NCI-H1417 treated with DMSO at 0.1 percent for 48 hours (cell line): ENCODE results near the gene PECR.
A peak's percentile ranks its signal among the peaks of the same experiment; 100 is the strongest.

Experiments used
- DNase-seq: peaks from one replicate; lab custom pipeline; 2025; lab: John Stamatoyannopoulos, UW

The PECR gene

GRCh38 chr2:216081487-216082116, at the start of gene PECR, which contains the start of gene TMEM169:
TSS of gene PECR (minus strand) at chr2:216081809. CDS start at chr2:216081741, 68 bp downstream.
TSS of gene TMEM169 (plus strand) at chr2:216081919. CDS start at chr2:216095964, 14,045 bp downstream.
- peak; percentile 47 for DNase-seq

DNA sequence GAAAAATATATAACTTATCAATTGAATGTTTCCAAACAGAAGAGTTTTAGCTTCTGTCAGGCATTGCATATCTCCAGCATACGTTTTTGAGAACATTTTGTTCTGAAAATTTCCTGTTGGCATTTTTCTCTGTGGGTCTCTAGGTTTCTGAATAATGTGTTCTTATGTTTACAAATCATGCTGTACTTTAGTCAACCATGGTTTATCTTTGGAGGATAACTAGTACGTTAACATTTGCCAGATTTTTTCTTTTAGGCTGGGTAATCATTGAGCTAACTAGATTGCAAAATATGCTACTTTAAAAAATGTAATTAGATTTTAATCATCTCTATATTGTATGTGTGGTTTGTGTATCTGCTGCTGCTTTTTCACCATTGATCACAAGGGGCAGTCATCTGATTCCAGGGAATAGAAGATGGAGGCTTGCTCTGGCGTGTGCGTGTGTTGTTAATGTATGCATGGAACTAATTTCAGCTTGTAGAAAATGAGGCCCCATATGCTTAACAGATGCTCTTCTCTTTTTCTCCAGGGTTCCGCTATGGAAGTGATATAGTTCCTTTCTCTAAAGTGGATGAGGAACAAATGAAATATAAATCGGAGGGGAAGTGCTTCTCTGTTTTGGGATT, 48.9 kb upstream of the PECR start:
- DNase-seq: no peak

DNA sequence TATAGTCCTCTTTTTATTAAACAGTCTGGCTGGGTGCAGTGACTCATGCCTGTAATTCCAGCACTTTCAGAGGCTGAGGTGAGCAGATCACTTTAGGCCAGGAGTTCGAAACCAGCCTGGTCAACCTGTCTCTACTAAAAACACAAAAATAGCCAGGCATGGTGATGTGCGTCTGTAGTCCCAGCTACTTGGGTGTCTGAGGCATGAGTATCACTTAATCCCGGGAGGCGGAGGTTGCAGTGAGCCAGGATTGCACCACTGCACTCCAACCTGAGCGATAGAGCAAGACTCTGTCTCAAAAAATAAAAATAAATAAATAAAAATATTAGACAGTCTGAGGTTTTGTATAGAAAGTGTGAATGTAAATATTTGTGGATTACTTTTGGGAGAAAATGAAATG, 45.3 kb upstream of the PECR start:
- DNase-seq: no peak

DNA sequence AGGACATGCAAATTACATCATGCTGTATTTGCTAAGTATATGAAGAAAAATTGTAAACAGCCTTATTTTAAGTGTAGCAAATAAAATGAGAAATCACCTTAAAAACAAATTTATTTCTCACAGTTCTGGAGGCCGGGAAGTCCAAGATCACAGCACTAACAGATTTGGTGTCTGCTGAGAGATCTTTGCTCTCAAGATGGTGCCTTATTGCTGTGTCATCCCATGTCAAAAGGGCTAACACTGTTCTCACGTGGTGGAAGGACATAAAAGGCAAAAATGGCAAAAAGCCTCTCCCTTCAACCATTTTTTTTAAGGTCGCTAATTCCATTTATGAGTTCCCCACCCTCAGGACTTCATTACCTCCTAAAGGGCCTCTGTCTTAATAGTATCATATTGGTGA, 39.6 kb upstream of the PECR start:
- DNase-seq: no peak

DNA sequence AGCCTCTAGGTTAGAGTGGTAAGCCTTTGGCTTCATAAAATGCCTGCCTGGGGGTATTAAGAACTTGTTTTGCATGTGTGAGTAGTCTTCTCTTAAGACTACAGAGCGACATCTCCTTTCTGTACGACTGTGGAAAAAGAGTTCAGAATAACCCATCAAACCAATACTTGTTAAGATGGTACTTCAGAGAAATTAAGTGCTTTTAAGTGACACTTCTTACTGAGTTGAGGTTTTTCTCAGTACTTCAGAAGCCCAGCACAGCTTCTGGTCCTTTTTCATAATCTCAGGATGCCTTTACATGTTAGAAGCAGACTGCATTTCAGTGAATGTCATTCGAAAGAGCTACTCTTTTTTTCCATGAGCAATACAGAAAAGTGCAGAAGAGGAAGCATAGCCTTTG, 38.4 kb upstream of the PECR start:
- DNase-seq: no peak

- no peak for DNase-seq
These were observed 37.5 kb upstream of the PECR start for GRCh38 chr2:216119146-216119545.

DNA sequence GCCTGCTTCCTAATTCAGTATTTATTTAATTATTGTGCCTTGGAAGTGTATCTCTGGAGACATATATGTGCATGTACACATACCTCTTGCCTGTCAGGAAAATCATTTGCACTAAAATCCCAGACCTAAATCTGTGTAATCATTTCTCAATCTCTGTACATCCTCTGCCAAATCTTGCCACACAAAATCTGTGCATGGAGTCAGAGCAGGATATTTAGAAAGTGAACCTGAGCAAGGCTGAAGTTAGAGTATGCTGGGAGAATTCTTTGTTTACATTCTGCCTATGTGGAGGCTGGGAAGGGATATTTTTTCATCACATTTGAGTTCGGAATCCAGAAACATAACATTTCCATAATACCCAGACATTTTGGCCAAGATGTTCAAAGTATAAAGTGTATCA, 36.9 kb upstream of the PECR start:
- no peak for DNase-seq

DNA sequence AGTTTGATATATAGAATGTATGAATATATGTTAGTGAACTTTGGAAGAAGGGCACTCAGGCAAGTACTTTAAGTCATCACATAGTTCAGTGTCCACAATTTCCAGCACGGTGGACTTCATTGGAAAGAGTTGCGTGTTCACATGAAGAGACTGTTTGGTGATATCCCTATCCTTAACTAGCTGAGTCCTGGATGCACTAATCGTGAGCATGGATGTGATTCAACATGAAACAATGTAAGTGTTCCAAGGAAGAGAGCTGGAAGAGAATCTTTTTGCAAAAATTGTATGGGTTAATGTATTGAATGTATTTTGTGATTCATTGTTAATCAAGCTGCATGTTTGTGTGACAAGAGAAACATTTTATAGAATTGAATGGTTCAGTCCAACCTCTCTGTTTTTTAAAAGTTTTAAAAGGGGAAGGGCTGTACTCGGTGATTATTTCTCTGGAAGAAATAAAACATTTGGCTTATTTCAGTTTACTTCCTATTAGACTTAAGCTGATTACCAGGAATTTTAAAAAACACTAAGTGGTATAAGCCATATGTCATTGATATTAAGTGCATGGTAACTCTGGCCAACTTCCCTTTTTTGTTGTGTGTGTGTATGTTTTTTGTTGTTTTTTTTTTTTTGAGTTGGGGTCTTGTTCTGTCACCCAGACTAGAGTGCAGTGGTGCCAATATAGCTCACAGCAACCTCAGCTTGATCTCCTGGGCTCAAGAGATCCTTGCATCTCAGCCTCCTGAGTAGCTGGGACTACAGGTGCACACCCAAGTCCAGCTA, 36.1 kb upstream of the PECR start:
- DNase-seq: no peak

GRCh38 chr2:216116418-216116817, 34.8 kb upstream of the PECR start:
- DNase-seq: no peak

- DNase-seq: peak; percentile 97
These were observed 33.3 kb upstream of the PECR start for GRCh38 chr2:216114714-216115531.

GRCh38 chr2:216114382-216114713, 32.7 kb upstream of the PECR start:
- no peak for DNase-seq

GRCh38 chr2:216113572-216113971, 32.0 kb upstream of the PECR start:
- no peak for DNase-seq

DNA sequence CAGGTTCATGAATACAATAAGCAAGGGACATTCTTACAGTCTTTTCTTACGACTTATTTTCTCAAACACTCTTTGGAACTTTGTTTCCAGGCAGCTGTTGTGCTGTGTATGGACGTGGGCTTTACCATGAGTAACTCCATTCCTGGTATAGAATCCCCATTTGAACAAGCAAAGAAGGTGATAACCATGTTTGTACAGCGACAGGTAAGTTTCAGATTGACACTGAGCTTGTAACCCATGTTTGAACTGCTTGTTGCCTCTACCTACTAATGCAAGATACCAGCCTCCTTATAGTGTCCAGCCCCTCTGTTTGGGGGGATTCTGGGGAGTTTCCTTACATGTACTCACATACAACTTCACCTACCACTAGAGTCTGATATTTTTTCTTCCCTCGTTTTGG, 31.3 kb upstream of the PECR start:
- DNase-seq: no peak

GRCh38 chr2:216111122-216111521, 29.5 kb upstream of the PECR start:
- no peak for DNase-seq

GRCh38 chr2:216110620-216111019, 29.0 kb upstream of the PECR start:
- DNase-seq: no peak

GRCh38 chr2:216109962-216110614, 28.5 kb upstream of the PECR start:
- DNase-seq: no peak

- peak; percentile 86 for DNase-seq
These were observed 27.6 kb upstream of the PECR start, which contains the start of gene XRCC5 for GRCh38 chr2:216108967-216109921. TSS of gene XRCC5 (plus strand) at chr2:216109348. CDS start at chr2:216109437, 89 bp downstream.

GRCh38 chr2:216108310-216108966, 26.8 kb upstream of the PECR start:
- DNase-seq: no peak

GRCh38 chr2:216107760-216108159, 26.2 kb upstream of the PECR start:
- DNase-seq: no peak

GRCh38 chr2:216107320-216107719, 25.7 kb upstream of the PECR start:
- DNase-seq: no peak
